ENCODE results near the gene DISC1. TPM values are rescaled to one million over a fixed set of nuclear protein-coding genes. Genes with fewer than 3 reads are reported as not detected.

DISC1 gene
- polyA plus RNA-seq, 1 of the 3 experiments (the other 2 are of a cell fraction): 1.7 TPM

DNA sequence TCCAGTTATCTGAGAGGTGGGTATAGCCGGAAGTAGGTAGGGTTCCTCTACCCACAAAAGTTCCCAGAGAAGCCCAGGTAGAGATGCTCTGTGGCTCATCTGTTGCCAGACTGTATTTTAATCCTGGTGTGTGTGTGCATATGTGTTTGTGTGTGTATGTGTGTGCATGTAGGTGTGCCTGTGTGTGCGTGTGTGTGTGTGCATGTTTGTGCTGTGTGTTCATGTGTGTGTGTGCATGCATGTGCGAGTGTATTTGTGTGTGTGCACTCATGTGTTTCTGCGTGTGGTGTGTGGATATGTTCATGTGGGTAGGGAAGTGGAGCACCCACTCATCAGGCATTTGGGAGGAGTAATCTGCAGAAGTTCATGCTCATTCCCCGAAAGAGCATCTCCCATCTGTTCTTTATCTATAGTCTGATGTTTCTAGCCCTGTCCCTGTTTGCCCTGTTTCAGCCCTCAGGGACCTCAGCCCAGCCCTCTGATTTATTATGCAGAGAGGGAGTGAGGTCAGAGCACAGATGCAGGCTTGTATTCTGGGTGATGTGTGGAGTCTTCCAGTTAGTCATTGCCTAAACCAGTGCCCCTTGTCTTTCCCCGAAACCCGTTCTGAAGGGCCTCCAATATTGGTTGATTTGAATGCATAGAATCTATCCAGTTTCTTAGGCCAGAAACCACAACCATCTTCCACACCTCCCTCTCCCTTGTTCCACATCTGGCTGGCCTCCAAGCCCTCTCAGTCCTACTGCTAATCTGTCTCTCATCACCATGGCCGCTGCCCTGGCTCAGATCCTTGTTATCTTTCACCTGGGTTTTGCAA, 69.1 kb downstream of the DISC1 start (continued):
- TF ChIP-seq MEF2A (IDR thresholded peaks at IDR 0.05; ENCODE audit: borderline replicate concordance, low read depth): no peak
- TF ChIP-seq MXI1 (IDR thresholded peaks at IDR 0.05; ENCODE audit: low read depth, low read length): peak; percentile 64; the same call in 1 of the 2 replicates
- TF ChIP-seq IRF3 (IDR thresholded peaks at IDR 0.05; ENCODE audit: low read depth, low read length): no peak
- no peak for TF ChIP-seq EZH2phosphoT487 (IDR thresholded peaks at IDR 0.05; ENCODE audit: borderline replicate concordance, low read depth)
- no peak for TF ChIP-seq TEAD4 (IDR thresholded peaks at IDR 0.05; ENCODE audit: borderline replicate concordance, insufficient read depth)
- TF ChIP-seq CHD2 (IDR thresholded peaks at IDR 0.05; ENCODE audit: low read length, partially characterized antibody): peak; percentile 76
- no peak for TF ChIP-seq GABPA (IDR thresholded peaks at IDR 0.05; ENCODE audit: low read depth)
- TF ChIP-seq SIN3A (IDR thresholded peaks at IDR 0.05; ENCODE audit: borderline replicate concordance, low read depth, low read length): no peak
- peak in 1 of 2 experiments; percentile 75; a peak in 2 of 4 replicates for TF ChIP-seq EP300 (IDR thresholded peaks at IDR 0.05; ENCODE audit: borderline replicate concordance in 1 of 2, low read depth in 1 of 2, low read length in 1 of 2)
- no peak for TF ChIP-seq FOXM1 (IDR thresholded peaks at IDR 0.05; ENCODE audit: low read depth)
- TF ChIP-seq, protein P1, sequence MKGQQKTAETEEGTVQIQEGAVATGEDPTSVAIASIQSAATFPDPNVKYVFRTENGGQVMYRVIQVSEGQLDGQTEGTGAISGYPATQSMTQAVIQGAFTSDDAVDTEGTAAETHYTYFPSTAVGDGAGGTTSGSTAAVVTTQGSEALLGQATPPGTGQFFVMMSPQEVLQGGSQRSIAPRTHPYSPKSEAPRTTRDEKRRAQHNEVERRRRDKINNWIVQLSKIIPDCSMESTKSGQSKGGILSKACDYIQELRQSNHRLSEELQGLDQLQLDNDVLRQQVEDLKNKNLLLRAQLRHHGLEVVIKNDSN (IDR thresholded peaks at IDR 0.05; ENCODE audit: borderline replicate concordance, low read depth): no peak
- peak; percentile 66; the same call in 1 of the 2 replicates for TF ChIP-seq RCOR1 (IDR thresholded peaks at IDR 0.05; ENCODE audit: low read length)
- no peak for TF ChIP-seq SMC3 (IDR thresholded peaks at IDR 0.05; ENCODE audit: low read depth, low read length)
- no peak for TF ChIP-seq POLR2AphosphoS5 (IDR thresholded peaks at IDR 0.05; ENCODE audit: low read depth, low read length)
- no peak for TF ChIP-seq TAF1 (IDR thresholded peaks at IDR 0.05; ENCODE audit: borderline replicate concordance, low read depth, low read length)
- no peak for TF ChIP-seq NFIC (IDR thresholded peaks at IDR 0.05; ENCODE audit: borderline replicate concordance)
- TF ChIP-seq, protein P2, sequence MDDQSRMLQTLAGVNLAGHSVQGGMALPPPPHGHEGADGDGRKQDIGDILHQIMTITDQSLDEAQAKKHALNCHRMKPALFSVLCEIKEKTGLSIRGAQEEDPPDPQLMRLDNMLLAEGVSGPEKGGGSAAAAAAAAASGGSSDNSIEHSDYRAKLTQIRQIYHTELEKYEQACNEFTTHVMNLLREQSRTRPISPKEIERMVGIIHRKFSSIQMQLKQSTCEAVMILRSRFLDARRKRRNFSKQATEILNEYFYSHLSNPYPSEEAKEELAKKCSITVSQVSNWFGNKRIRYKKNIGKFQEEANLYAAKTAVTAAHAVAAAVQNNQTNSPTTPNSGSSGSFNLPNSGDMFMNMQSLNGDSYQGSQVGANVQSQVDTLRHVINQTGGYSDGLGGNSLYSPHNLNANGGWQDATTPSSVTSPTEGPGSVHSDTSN (IDR thresholded peaks at IDR 0.05): no peak
- no peak for TF ChIP-seq FOSL2 (IDR thresholded peaks at IDR 0.05; ENCODE audit: borderline replicate concordance, low read depth)
- peak; percentile 59 for TF ChIP-seq FOXJ3 (CRISPR knock-in tag; IDR thresholded peaks at IDR 0.05)
- TF ChIP-seq, protein P3, sequence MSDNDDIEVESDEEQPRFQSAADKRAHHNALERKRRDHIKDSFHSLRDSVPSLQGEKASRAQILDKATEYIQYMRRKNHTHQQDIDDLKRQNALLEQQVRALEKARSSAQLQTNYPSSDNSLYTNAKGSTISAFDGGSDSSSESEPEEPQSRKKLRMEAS (IDR thresholded peaks at IDR 0.05; ENCODE audit: low read depth): no peak
- no peak for TF ChIP-seq REST (IDR thresholded peaks at IDR 0.05; ENCODE audit: low read depth, low read length)

Measured in SK-N-SH (cell line).